HG02678 (cell line): ENCODE data around the gene FER1L5.

Experiments
- ATAC-seq: cut with Tn5 transposase; IDR thresholded peaks from one replicate; pipeline ENCODE4 v1.9.1; 2021; ENCODE audit warnings: mild to moderate bottlenecking, moderate library complexity; ENCODE audit not compliant: unreplicated experiment

FER1L5 gene

GRCh38 chr2:96679848-96680247, 37.3 kb downstream of the FER1L5 start:
- ATAC-seq, result no peak

GRCh38 chr2:96680561-96681141, 38.1 kb downstream of the FER1L5 start:
- no peak for ATAC-seq

- no peak for ATAC-seq
Observed at GRCh38 chr2:96681540-96681939, 39.0 kb downstream of the FER1L5 start.

- ATAC-seq, result no peak
Observed at GRCh38 chr2:96683307-96683706, 40.7 kb downstream of the FER1L5 start.

- no peak for ATAC-seq
Observed at GRCh38 chr2:96683972-96684820, 41.6 kb downstream of the FER1L5 start.

- ATAC-seq, result no peak
Observed at GRCh38 chr2:96684883-96685576, 42.5 kb downstream of the FER1L5 start.

- no peak for ATAC-seq
Observed at GRCh38 chr2:96685577-96686459, 43.3 kb downstream of the FER1L5 start.

GRCh38 chr2:96687266-96687665, 44.7 kb downstream of the FER1L5 start:
- no peak for ATAC-seq

GRCh38 chr2:96687711-96688640, 45.4 kb downstream of the FER1L5 start:
- ATAC-seq, result no peak

GRCh38 chr2:96688649-96689430, 46.3 kb downstream of the FER1L5 start:
- ATAC-seq, result no peak

GRCh38 chr2:96689431-96689991, 46.9 kb downstream of the FER1L5 start:
- no peak for ATAC-seq

- no peak for ATAC-seq
Observed at GRCh38 chr2:96690306-96691021, 47.9 kb downstream of the FER1L5 start.

GRCh38 chr2:96691022-96691612, 48.6 kb downstream of the FER1L5 start:
- no peak for ATAC-seq

- ATAC-seq, result no peak
Observed at GRCh38 chr2:96692094-96692971, 49.8 kb downstream of the FER1L5 start.

- no peak for ATAC-seq
Observed at GRCh38 chr2:96693286-96694200, 51.0 kb downstream of the FER1L5 start.

- ATAC-seq, result no peak
Observed at GRCh38 chr2:96694279-96694678, 51.7 kb downstream of the FER1L5 start.
